ENCODE results near the gene NRXN3. TPM values are rescaled to one million over a fixed set of nuclear protein-coding genes. Genes with fewer than 3 reads are reported as not detected.

NRXN3 gene
- total RNA-seq, 1 experiment from 2014 or later: not detected

- POLR2A ChIA-PET: no interaction called here
- CTCF ChIA-PET: no interaction called here
- BruUV-seq (replicated peaks): no TSS peak
- no peak overlapping the region for H3K27ac ChIP-seq (ENCODE audit: low read depth, low read length)
- DNase-seq (ENCODE audit: low read depth, low spot score) (no peak), ATAC-seq (no peak)
- no peak overlapping the region for H3K4me3 ChIP-seq (replicated peaks in 1 of 2; ENCODE audit: low read depth in 1 of 2, low read length in 2 of 2)
- RAD21 ChIA-PET (ENCODE audit: low non-redundant PET in 1 of 2, low total read pairs in 2 of 2, uncharacterized antibody in 2 of 2, unreplicated experiment in 2 of 2): no interaction called here
- H2AFZ ChIP-seq (ENCODE audit: low read depth, low read length, poor library complexity, severe bottlenecking): no peak overlapping the region
- H3K36me3 ChIP-seq (ENCODE audit: control insufficient read depth in 1 of 2, insufficient read depth in 2 of 2, low read length in 2 of 2): no peaks in the 10 kb centered on the region
- H3K27me3 ChIP-seq (ENCODE audit: insufficient read depth, low read length): no peaks in the 10 kb centered on the region
- H4K20me1 ChIP-seq (ENCODE audit: insufficient read depth): no peaks in the 10 kb centered on the region
- H3K9me3 ChIP-seq (ENCODE audit: control insufficient read depth in 1 of 2, insufficient read depth in 1 of 2, low read depth in 1 of 2, low read length in 2 of 2): peaks cover 0 to 19% of the 10 kb centered on the region in 2 experiments; a peak in 2 of 4 replicates
- H3K9ac ChIP-seq (ENCODE audit: low read length): no peak overlapping the region
- H3K4me1 ChIP-seq (ENCODE audit: control insufficient read depth in 1 of 2, insufficient read depth in 2 of 2, low read length in 2 of 2): no peaks in the 10 kb centered on the region
- TF ChIP-seq ATF3 (IDR thresholded peaks at IDR 0.05) (no peak), MAX (IDR thresholded peaks at IDR 0.05) (no peak), CTCF (IDR thresholded peaks at IDR 0.05 in 2 of 3, conservative IDR thresholded peaks at IDR 0.05 in 1 of 3; ENCODE audit: borderline replicate concordance in 1 of 3, insufficient read depth in 1 of 3, low read depth in 2 of 3, low read length in 2 of 3) (no peak), EZH2phosphoT487 (IDR thresholded peaks at IDR 0.05; ENCODE audit: borderline replicate concordance) (no peak), ZBTB33 (IDR thresholded peaks at IDR 0.05; ENCODE audit: extremely low read depth, insufficient replicate concordance, low read length) (no peak), ELF1 (IDR thresholded peaks at IDR 0.05; ENCODE audit: borderline replicate concordance, low read depth) (no peak), EZH2 (IDR thresholded peaks at IDR 0.05) (no peak), SRF (IDR thresholded peaks at IDR 0.05; ENCODE audit: low read depth) (no peak), ZFX (IDR thresholded peaks at IDR 0.05) (no peak), SIN3A (IDR thresholded peaks at IDR 0.05; ENCODE audit: low read depth) (no peak)
- no peak overlapping the region for H3K4me2 ChIP-seq (ENCODE audit: low read length)
- H3K79me2 ChIP-seq (ENCODE audit: insufficient read depth, low read length): no peaks in the 10 kb centered on the region
- H3K9me2 ChIP-seq (ENCODE audit: insufficient read depth): no peaks in the 10 kb centered on the region
- intact Hi-C loops (cut with micrococcal nuclease): no loop called here
Measured at GRCh38 chr14:79562185-79562584, 1392.0 kb downstream of the NRXN3 start.

Data from HCT116 (cell line).